GM19240 (cell line): Measurements from ENCODE around the gene AQP7.
A peak's percentile ranks its signal among the peaks of the same experiment; 100 is the strongest.
"Not testable (repeated sequence)": the region's sequence is repeated elsewhere in the genome, so short reads cannot be mapped to it uniquely, and the experiment has no call there.

ENCODE experiments used
- DNase-seq: peaks from one replicate; pipeline ENCODE4 v3.0.0; 2011; ENCODE audit warnings: low spot score; ENCODE audit not compliant: insufficient read length

Gene AQP7

DNA sequence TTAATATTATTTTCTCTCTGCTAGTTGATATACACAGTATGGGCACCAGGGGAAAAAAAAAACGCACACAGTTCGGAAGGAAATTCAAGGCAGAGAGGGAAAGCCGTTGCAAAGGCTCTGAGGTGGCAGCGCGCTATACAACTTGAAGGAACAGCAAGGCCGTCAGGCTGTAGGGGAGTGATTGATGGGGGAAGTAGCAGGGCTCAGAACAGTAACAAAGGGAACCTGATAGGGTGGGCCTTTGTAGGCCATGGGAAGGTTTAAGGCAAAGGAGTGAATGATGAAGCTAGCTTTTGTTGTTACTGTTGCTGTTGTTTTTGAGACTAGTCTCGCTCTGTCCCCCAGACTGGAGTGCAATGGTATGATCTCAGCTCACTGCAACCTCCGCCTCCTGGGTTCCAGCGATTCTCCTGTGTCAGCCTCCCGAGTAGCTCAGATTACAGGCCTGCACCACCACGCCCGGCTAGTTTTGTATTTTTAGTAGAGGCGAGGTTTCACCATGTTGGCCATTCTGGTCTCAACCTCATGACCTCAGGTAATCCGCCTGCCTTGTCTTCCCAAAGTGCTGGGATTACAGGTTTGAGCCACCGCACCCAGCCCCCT is 27.0 kb downstream of the AQP7 start:
- no peak for DNase-seq

DNA sequence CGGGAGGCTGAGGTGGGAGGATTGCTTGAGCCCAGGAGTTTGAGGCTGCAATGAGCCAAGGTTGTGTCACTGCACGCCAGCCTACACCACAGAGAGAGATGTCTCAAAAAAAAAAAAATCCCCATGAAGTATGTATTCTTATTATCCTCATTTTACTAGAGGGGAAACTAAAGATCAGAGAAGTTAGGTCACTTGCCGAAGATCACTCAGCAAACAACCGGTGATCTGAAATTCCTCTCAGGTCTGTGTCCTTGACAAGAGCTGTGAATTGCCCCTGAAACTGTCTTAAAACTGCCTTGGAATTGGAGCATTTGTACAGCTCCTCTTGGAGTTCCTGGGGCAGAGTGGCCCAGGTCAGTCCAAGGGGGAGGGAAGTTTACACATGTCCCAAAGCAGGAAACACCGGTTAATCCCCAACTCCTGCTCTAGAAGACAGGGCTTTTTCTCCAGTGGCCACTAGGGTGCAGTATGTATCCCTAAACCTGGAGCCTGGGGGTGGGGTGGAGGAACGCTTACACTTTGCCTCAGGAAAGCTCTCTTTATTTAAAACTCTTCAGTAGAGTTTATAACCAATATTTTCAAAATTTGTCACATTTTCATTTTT is 27.6 kb downstream of the AQP7 start:
- DNase-seq, result peak; percentile 47

DNA sequence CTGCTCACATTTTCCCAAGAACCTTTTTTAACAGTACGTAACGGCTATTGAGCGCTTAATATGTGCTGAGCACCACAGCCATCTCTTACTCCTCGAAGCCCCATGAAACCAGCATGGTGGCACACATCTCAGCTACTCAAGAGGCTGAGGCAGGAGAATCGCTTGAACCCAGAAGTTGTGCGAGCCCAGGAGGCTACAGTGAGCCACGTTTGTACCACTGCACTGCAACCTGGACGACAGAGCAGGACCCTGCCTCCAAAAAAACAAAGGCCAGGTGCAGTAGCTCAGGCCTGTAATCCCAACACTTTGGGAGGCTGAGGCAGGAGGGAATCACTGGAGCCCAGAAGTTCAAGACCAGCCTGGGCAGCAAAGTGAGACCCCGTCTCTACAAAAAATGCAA is 28.2 kb downstream of the AQP7 start:
- no peak for DNase-seq

DNA sequence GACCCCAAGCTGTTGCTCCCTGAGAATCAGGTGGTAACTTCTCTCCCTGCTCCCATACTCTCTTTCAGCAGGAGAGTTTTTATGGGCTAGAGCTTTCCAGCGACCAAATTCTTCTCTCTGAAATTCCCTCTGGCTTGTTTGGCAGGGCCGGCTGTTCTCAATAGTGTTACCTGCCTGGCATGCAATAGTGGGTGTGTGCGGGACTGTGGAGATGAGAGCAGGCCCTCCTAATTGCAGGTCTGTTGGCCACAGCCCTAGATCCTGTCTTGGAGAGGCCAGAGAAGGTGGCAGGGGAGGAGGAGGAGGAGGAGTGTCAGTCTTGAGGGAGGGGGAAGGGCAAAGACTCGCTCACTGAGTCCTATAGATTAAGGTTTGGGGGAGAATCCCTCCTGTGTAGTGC is 29.5 kb downstream of the AQP7 start:
- no peak for DNase-seq

DNA sequence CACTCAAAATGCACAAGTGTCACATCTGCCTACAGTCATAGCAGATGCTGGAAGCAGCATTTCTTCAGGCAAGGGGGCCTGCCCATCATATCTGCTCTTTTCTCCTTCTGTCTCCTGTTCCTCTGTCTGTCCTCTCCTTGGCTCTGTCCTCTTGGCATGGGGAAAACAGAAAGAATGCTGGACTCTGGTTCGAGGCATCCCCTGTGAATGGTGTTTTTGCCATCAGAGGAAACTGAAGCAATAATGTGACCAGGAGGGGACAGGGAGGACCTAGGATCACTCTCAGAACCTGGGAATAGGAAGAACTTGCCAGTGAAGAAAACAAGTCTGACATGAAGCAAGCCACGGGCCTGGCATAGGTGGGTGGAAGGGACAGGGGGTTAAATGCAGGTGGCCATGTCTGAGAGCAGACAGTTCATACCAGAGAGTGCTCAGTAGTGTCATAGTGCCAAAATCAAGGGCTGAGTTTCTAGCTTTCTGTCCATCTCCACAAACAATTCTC is 35.3 kb downstream of the AQP7 start:
- DNase-seq, result no peak

DNA sequence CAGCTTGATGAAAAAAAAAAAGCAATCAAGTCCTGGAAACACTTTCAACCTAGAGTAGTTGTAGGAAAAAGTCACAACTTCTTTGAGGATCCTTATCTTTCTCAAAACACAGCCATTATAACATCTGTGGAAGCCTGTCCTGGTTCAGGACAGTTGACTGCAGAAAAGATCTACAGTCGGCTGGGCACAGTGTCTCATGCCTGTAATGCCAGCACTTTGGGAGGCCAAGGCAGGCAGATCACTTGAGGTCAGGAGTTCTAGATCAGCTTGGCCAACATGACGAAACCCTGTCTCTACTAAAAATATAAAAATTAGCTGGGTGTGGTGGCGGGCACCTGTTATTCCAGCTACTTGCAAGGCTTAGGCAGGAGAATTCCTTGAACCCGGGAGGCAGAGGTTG is 37.6 kb downstream of the AQP7 start:
- DNase-seq, result not testable (repeated sequence)

DNA sequence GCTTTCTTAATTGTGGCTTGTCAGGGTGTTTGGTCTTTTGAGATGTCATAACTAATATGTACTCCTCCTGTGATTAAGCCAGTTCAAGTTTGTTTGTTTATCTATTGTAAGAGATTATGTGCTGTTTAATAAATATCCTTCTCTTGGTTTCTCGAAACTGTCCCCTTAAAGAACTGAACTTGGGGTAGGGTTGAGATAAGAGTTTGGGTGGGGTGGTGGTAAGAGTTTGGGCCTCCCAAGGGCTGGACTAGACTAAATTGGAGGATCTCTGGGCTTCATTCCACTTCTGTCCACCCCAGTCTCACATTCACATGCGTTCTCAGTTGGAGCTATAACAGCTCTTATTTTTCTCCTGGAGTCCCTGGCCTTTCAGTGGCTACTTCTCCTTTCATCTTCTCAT is 38.2 kb downstream of the AQP7 start:
- no peak for DNase-seq

DNA sequence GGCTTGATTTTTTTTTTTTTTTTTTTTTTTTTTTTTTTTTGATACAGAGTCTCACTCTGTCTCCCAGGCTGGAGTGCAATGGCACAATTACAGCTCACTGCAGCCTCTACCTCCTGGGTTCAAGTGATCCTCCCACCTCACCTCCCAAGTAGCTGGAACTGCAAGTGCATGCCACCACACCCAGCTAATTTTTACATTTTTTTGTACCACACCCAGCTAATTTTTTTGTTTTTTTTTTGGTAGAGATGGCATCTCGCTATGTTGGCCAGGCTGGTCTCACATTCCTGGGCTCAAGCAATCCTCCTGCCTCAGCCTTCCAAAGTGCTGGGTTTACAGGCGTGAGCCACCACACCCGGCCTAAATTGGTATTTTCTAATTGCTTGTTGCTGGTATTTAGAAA is 43.7 kb downstream of the AQP7 start:
- not testable (repeated sequence) for DNase-seq

DNA sequence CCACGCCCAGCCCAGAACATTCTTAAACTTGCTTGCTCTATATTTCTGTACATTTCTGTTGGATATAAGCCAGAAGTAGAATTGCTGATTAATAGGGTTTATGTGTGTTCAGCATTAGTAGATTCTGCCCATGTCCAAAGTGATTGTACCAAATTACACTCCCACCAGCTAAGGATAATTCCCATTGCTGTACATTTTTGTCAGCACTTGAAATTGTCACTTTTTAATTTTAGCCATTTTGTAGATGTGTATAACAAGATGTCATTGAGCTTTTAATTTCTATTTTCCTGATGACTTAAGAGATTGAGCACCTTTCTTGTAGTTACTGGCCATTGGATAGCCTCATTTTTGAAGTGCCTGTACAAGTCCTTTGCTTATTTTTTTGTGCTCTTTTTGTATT is 46.4 kb downstream of the AQP7 start:
- DNase-seq, result no peak

DNA sequence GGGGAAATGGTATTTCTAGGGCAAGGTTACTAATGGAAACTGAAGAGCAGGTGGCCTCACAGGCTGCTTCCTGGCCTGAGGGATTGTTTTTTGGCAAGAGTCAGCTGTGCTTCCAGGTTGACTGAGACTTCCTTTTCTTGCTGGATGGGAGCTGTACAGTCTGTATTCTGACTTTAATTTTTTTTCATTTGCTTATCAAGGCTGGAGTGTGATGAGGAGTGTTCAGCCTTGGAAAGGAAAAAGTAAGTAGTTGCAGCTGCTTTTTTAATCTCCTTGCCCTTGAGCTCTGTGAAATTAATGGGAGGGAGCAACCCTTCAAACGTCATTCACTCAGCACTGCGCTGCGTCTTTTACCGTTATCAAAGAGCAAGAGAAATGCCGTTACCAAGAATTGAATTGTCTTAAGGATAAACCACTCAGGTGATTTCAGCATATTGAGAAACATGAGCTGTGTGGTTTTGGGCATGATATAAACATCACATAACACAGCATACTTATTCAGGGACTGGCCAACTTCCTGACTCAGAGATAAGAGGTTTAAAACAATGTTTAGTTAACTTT is 47.6 kb downstream of the AQP7 start:
- no peak for DNase-seq

DNA sequence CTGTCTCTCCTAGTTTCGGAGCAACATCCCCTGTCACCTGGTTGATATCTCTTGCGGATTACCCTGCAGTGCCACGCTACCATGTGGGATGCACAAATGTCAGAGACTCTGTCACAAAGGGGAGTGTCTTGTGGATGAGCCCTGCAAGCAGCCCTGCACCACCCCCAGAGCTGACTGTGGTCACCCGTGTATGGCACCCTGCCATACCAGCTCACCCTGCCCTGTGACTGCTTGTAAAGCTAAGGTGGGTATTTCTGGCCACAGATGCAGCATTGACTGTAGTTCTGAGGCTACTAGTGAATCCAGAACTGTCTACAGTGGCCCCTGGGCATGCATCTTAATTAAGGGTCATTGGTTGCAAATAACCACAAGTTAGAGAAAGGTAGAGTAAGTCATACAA is 50.8 kb downstream of the AQP7 start:
- no peak for DNase-seq

DNA sequence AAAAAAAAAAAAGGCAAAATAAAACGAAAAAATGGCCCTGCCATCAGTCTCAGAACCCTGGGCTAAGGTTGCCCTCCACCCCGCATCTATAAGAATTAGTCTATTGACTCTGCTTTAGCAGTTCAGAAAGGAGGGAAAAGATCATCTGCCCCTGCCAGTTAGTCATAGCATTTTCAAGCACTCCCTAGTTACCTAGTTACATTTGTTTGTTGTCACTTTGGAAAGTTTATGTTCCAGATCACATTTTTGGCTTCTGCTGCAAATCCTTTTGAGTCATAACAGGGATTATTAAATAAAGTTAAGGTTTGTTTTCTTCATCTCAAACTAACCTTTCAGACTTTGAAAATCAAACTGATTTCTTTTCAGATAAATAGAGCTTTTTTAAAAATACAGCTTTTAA is 52.1 kb downstream of the AQP7 start:
- no peak for DNase-seq

DNA sequence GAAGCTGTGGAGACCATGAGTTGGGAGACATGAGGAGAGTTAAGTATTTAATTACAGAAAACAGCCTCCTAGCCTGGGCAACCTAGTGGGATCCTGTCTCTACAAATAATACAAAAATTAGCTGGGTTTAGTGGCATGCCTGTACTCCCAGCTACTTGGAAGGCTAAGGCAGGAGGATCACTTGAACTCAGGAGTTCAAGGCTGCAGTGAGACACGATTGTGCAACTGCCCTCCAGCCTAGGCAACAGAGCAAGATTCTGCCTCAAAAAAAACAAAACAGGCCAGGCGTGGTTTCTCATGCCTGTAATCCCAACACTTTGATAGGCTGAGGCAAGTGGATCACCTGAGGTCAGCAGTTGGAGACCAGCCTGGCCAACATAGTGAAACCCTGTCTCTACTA is 52.6 kb downstream of the AQP7 start:
- DNase-seq, result no peak

DNA sequence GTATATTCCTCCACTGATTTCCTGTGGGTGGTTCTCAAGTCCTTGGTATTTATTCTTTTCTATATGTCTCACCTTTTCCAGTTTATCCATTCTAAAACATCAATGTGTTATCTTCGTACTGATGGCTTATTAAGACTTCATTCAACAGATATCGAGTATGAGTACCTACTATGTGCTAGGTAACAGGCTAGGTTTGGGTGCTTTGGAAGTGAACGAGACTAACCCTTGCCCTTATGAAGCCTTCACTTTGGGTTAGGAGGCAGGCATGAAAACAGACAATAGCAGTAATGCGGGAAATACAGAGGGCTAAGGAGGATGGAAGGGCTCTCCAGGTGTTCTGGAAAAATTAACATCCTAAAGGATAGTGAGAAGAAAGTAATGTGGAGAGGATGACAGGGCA is 53.4 kb downstream of the AQP7 start:
- no peak for DNase-seq

DNA sequence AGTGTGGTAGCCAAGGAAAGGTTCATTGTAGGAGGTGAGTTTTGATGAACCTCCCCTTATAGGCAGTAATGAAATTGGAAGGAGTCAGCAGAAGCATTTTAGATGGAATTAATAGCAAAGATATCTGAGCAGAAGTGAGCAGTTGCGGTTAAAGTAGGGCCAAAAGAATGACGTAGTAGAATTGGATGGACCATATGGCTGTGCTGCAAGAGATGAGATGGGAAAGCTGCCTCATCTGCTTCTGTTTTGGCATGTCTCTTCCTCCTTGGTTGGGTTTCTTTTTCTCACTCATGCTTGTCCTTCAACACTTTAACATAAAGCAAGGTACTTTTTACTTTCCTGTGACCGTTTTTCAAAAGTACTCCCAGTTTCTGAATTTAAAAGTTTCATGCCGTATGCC is 55.8 kb downstream of the AQP7 start:
- DNase-seq, result no peak

DNA sequence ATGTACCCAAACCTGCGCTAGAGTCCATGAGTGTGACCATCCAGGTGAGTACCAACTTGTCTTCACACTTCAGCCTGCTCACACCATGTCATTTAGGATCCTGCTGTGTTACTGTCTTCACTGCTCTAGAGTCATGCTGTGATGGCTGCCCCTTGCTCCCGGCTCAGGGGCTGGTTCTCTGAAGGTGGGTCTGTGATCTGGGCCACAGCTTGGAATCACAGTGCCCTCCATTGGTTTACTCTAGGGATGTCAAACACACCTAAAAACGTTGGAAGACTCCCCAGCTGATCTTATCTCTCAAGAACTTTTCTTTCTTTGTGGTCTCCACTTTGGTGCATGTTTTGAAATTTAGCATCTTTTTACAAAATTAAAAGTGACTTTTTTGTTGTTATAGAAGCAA is 58.2 kb downstream of the AQP7 start:
- DNase-seq, result no peak

DNA sequence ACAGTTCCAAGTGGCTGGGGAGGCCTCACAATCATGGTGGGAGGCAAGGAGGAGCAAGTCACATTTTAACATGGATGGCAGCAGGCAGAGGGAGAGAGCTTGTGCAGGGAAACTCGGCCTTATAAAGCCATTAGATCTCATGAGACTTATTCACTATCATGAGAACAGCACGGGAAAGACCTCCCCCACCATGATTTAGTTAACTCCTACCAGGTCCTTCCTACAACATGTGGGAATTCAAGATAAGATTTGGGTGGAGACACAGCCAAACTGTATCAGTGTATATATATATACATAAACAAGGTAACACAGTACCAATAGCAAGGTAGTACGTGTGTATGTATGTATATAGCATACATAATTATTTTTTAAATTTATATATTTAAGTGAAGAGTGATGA is 61.2 kb downstream of the AQP7 start:
- DNase-seq, result no peak

DNA sequence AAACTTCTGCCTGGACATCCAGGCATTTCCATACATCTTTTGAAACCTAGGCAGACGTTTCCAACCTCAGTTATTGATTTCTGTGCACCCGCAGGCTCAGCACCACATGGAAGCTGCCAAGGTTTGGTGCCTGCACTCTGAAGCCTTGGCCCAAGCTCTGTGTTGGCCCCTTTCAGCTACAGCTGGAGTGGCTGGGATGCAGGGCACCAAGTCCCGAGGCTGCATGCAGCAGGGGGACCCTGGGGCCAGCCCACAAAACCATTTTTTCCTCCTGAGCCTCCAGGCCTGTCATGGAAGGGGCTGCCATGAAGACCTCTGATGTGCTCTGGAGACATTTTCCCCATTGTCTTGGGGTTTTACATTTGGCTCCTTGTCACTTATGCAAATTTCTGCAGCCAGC is 62.2 kb downstream of the AQP7 start:
- no peak for DNase-seq
